Measurements from ENCODE around the gene CDK18.

DNA sequence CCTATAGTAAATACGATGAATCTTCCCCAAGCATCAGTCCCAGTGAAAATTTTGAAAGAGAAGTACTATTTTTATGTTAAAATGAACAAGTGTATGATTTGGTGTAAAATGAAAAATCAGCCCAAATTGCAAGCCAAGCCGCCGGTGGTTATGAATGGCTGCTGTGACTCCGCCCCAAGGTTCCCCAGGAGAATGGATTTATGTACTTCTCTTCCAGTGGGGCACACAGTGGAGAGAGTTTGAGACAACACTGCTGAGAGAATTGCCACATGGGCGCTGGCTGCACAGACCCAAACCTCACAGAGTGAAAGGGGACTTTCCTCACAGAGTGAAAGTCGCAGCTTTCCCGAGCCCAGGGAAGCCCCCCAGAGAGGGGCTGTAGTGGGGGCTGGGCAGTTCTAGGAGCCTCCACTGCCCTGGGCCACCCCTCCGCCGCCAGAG is 24.0 kb downstream of the CDK18 start:
- TF ChIP-seq, protein P1, sequence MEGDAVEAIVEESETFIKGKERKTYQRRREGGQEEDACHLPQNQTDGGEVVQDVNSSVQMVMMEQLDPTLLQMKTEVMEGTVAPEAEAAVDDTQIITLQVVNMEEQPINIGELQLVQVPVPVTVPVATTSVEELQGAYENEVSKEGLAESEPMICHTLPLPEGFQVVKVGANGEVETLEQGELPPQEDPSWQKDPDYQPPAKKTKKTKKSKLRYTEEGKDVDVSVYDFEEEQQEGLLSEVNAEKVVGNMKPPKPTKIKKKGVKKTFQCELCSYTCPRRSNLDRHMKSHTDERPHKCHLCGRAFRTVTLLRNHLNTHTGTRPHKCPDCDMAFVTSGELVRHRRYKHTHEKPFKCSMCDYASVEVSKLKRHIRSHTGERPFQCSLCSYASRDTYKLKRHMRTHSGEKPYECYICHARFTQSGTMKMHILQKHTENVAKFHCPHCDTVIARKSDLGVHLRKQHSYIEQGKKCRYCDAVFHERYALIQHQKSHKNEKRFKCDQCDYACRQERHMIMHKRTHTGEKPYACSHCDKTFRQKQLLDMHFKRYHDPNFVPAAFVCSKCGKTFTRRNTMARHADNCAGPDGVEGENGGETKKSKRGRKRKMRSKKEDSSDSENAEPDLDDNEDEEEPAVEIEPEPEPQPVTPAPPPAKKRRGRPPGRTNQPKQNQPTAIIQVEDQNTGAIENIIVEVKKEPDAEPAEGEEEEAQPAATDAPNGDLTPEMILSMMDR (IDR thresholded peaks at IDR 0.05; ENCODE audit: low read length), result no peak
- TF ChIP-seq EZH2phosphoT487 (IDR thresholded peaks at IDR 0.05; ENCODE audit: low read length), result no peak
- TF ChIP-seq EZH2 (optimal IDR thresholded peaks at IDR 0.05; ENCODE audit: low read depth, low read length), result no peak
